Nephron progenitor cell (in vitro differentiated cells): Measurements from ENCODE around the gene HAGHL.

ENCODE experiments used
- DNase-seq: peaks from one replicate; pipeline ENCODE4 v3.0.0; 2021
- H3K27ac Mint-ChIP-seq: 2 replicates; pipeline ENCODE4 v1.8.0; 2021; ENCODE audit warnings: mild to moderate bottlenecking, moderate library complexity, mixed read lengths
- H3K27me3 Mint-ChIP-seq: 2 replicates; pipeline ENCODE4 v1.8.0; 2021; ENCODE audit warnings: mild to moderate bottlenecking, low read depth, mixed read lengths; ENCODE audit not compliant: poor library complexity
- H3K36me3 Mint-ChIP-seq: 2 replicates; pipeline ENCODE4 v1.8.0; 2021; ENCODE audit warnings: low read depth, mixed read lengths
- H3K4me1 Mint-ChIP-seq: 2 replicates; pipeline ENCODE4 v1.8.0; 2021; ENCODE audit warnings: mixed read lengths
- H3K4me3 Mint-ChIP-seq: 2 replicates; pipeline ENCODE4 v1.8.0; 2021; ENCODE audit warnings: mild to moderate bottlenecking, moderate library complexity, mixed read lengths
- H3K9me3 Mint-ChIP-seq: 2 replicates; pipeline ENCODE4 v1.8.0; 2021; ENCODE audit warnings: mild to moderate bottlenecking, moderate library complexity, mixed read lengths
- CTCF ChIP-seq: fragments of 200-600 bp; sonication (generic); IDR thresholded peaks from 2 replicates; pipeline ENCODE4 v1.5.0; 2021; ENCODE audit warnings: antibody characterized with exemption

Gene HAGHL

GRCh38 chr16:760545-761343, 33.8 kb downstream of the HAGHL start, which contains the start of gene MSLN:
Gene MSLN, plus strand, starts transcription at chr16:760734. Its CDS starts 1,947 bp downstream, at chr16:762681.
- H3K9me3 Mint-ChIP-seq: peaks cover 11% of the 10 kb centered on the region
- H3K4me1 Mint-ChIP-seq: peaks cover 24% of the 10 kb centered on the region
- no peak for TF ChIP-seq CTCF
- no peak for DNase-seq
- peak within 1 kb of the TSS; percentile 55 for H3K4me3 Mint-ChIP-seq
- no peaks in the 10 kb centered on the region for H3K36me3 Mint-ChIP-seq
- H3K27me3 Mint-ChIP-seq: peaks cover 6% of the 10 kb centered on the region
- peak within 1 kb of the TSS; percentile 85 for H3K27ac Mint-ChIP-seq

GRCh38 chr16:761625-762513, 35.0 kb downstream of the HAGHL start:
- Mint-ChIP-seq H3K27me3 (peaks cover 4% of the 10 kb centered on the region), H3K4me3 (no peak overlapping the region), H3K4me1 (peaks cover 29% of the 10 kb centered on the region), H3K27ac (no peak overlapping the region), H3K36me3 (no peaks in the 10 kb centered on the region), H3K9me3 (peaks cover 5% of the 10 kb centered on the region)
- no peak for DNase-seq
- TF ChIP-seq CTCF: no peak

- no peak for DNase-seq
- Mint-ChIP-seq H3K27ac (peak overlapping the region; percentile 29), H3K36me3 (no peaks in the 10 kb centered on the region), H3K4me1 (peaks cover 26% of the 10 kb centered on the region), H3K9me3 (peaks cover 2% of the 10 kb centered on the region), H3K4me3 (no peak overlapping the region), H3K27me3 (peaks cover under 1% of the 10 kb centered on the region)
- no peak for TF ChIP-seq CTCF
Observed at GRCh38 chr16:762595-763268, 35.8 kb downstream of the HAGHL start.

- no peaks in the 10 kb centered on the region for H3K36me3 Mint-ChIP-seq
- no peak overlapping the region for H3K4me3 Mint-ChIP-seq
- no peak overlapping the region for H3K27ac Mint-ChIP-seq
- no peaks in the 10 kb centered on the region for H3K9me3 Mint-ChIP-seq
- DNase-seq: no peak
- no peak for TF ChIP-seq CTCF
- no peaks in the 10 kb centered on the region for H3K27me3 Mint-ChIP-seq
- H3K4me1 Mint-ChIP-seq: peaks cover 23% of the 10 kb centered on the region
Observed at GRCh38 chr16:763369-764183, 36.7 kb downstream of the HAGHL start.

DNA sequence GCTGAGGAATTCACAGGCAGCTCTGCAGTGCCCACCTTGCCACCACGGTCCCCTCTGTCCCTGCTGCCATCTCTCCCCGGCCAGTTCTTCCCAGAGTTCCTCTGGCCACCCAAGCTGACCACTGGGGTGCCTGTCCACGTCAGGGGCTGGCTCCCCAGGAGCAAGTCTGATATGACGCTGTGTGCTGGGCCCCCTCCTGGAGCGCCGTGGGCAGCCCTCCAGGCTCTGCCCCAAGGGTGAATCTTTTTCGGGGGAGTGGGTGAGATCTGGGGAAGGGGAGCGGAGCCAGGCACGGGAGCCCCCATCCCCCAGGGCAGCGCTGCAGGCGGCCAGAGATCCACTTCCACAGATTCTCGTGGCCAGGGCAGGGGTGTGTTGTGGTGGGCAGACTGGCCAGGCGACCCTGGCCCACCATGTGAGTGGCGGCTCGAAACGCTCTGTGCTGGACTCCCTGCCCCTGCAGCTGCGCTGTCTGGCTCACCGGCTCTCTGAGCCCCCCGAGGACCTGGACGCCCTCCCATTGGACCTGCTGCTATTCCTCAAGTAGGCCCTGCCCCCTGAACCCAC, 37.4 kb downstream of the HAGHL start:
- H3K36me3 Mint-ChIP-seq: no peaks in the 10 kb centered on the region
- H3K4me1 Mint-ChIP-seq: peaks cover 23% of the 10 kb centered on the region
- no peak for TF ChIP-seq CTCF
- H3K9me3 Mint-ChIP-seq: no peaks in the 10 kb centered on the region
- no peaks in the 10 kb centered on the region for H3K27me3 Mint-ChIP-seq
- H3K4me3 Mint-ChIP-seq: no peak overlapping the region
- no peak overlapping the region for H3K27ac Mint-ChIP-seq
- no peak for DNase-seq
